Measurements from ENCODE around the gene THADA.

The THADA gene

DNA sequence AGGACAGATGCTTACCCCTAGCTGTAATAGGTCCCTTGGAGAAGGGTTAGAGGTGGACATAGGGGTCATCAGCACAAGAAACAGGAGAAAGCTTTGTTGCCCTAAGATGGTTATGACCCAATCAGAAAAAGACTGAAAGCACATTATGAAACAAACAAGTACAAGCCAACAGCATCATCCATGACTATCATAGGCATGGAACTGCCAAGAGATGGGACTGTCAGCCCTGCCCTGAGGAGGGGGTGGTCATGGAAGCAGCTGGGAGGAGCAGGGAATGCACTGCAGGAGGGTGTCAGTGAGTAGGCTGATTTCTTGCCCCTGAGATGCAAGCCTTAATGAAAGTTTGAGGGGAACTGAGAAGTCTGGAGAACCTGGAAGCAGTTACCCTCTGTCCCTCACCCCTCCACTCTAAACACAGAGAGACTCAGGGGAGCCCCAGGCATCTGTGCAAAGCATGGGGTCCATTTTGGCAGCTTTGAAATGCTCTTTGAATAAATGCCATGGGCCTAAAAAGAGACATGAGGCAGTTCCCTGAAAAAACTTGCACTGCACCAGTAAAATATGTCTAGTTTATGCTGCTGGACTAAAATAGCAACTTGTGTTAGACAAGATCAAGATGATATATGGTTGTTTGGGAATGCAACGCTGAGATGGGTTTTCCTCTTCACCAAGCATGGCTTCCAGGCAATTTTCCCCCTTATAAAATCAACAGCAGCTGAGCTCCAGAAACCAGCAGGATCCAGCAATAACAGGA, 246.8 kb downstream of the THADA start:
- no peaks in the 10 kb centered on the region for H4K20me1 ChIP-seq
- H3K27me3 ChIP-seq, result no peaks in the 10 kb centered on the region
- TF ChIP-seq Cebpa-rat (IDR thresholded peaks at IDR 0.05), result no peak
- H3K36me3 ChIP-seq, result peaks cover 0 to 8% (median under 1%) of the 10 kb centered on the region in 11 experiments; a peak in 5 of 22 replicates
- H3K4me1 ChIP-seq, result peaks cover 8 to 23% (median 11%) of the 10 kb centered on the region in 10 experiments; a peak in 15 of 20 replicates
- peaks cover 0 to 7% (median 0%) of the 10 kb centered on the region in 11 experiments; a peak in 2 of 22 replicates for H3K9me3 ChIP-seq (replicated peaks in 1 of 11)
- no peak overlapping the region for H3K4me2 ChIP-seq
- H3K9ac ChIP-seq, result no peak overlapping the region
- H3K4me3 ChIP-seq, result no peak overlapping the region
- H3K27ac ChIP-seq, result no peak overlapping the region

DNA sequence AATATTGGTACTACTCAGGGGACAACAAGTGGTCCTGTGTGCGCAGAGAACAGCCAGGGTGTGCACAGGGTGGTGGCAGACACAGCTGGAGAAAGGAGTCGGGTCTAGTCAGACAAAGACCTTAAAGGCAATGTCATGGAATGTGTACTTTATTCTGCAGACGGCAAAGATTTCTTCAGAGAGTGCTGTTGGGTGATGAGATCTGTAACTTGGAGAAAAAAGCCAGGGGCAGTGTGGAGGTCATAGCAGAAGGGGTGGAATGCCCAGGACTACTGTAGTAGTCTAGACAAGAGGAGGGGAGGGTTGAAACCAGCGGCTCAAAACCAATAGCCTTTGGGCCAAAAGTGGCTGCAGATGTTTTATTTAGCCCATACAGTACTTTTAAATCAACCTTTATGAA, 248.1 kb downstream of the THADA start:
- no peak for TF ChIP-seq Cebpa-rat (IDR thresholded peaks at IDR 0.05)
- no peak overlapping the region for H3K27ac ChIP-seq
- H3K4me1 ChIP-seq, result peaks cover 8 to 29% (median 11%) of the 10 kb centered on the region in 10 experiments; a peak in 15 of 20 replicates
- no peak overlapping the region for H3K9ac ChIP-seq
- H3K27me3 ChIP-seq, result no peaks in the 10 kb centered on the region
- no peak overlapping the region for H3K4me3 ChIP-seq
- H3K9me3 ChIP-seq (replicated peaks in 1 of 11), result no peaks in the 10 kb centered on the region
- H4K20me1 ChIP-seq, result no peaks in the 10 kb centered on the region
- H3K4me2 ChIP-seq, result no peak overlapping the region
- H3K36me3 ChIP-seq, result peaks cover 7 to 21% (median 13%) of the 10 kb centered on the region in 11 experiments; a peak in 17 of 22 replicates

DNA sequence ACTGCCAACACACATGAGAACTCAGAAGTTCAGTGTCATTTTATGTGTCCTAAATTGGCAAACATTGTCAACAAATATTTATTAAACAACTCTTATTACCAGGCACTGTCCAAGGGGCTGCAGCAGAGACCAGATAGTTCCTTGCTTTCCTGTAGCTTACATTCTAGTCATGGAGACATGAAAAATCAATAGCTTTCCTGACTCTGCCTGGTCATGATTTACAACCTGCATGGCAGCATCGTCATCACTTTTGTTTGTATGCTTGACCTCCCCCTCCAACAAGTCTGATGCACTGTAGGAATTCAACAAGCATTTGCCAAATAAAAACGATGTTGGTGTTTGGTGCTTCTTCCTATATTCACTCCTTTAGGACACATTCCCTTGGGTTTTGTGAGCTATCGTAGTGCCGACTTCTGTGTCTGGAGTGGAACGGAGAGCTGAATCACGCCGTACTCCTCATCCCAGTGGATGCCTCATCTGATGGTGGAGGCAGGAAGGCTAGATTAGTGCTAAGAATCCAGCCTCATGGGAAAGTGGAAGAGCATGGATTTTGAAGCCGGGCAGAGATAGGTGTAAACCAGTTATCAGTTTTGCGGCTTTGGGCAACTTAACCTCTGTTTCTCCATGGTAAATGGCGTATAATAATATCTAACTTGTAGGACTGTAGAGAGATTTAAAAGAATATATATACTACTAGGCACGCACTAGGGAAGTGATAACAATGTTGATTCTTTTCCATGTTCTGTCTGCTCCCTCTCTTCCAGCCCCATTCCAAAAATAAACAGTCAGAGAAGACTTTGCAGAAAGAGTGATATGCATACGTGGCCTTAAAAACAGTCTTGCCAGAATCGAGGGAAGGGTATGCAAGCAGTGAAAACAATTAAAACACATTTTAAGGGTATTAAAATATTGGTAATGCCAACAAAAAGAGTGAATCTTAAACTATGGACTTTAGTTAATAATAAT, 249.0 kb downstream of the THADA start:
- TF ChIP-seq Cebpa-rat (IDR thresholded peaks at IDR 0.05), result no peak
- peaks cover 8 to 27% (median 22%) of the 10 kb centered on the region in 11 experiments; a peak in 19 of 22 replicates for H3K36me3 ChIP-seq
- no peak overlapping the region for H3K4me3 ChIP-seq
- no peak overlapping the region for H3K27ac ChIP-seq
- no peaks in the 10 kb centered on the region for H3K9me3 ChIP-seq (replicated peaks in 1 of 11)
- no peak overlapping the region for H3K9ac ChIP-seq
- H4K20me1 ChIP-seq, result no peaks in the 10 kb centered on the region
- no peak overlapping the region for H3K4me2 ChIP-seq
- H3K4me1 ChIP-seq, result peaks cover 8 to 29% (median 11%) of the 10 kb centered on the region in 10 experiments; a peak in 15 of 20 replicates
- no peaks in the 10 kb centered on the region for H3K27me3 ChIP-seq

DNA sequence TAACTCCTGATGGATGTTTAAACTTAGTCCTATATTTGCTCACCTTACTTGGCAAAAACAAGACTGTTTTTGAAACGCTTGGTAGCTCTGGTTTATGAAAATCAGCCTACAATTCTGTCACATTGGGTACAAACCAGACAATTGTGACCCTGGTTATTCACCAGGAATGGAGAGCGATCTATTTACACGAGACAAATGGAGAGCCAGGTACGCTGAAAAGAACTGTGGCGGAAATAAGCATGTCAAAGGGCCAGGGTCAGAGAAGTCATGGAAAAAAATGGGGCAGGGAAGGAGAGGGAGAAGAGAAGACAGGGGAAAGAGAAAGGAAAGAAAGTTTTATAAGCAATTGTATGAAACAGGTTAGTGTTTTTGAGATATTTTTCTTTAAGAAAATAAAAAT, 250.0 kb downstream of the THADA start:
- H4K20me1 ChIP-seq, result no peaks in the 10 kb centered on the region
- peak overlapping the region in 3 of 11 experiments; percentile 10 to 55 (median 22); a peak in 2 of 22 replicates for H3K4me2 ChIP-seq
- H3K36me3 ChIP-seq, result peaks cover 8 to 37% (median 29%) of the 10 kb centered on the region in 11 experiments; a peak in 19 of 22 replicates
- no peaks in the 10 kb centered on the region for H3K27me3 ChIP-seq
- H3K4me3 ChIP-seq, result no peak overlapping the region
- H3K9ac ChIP-seq, result no peak overlapping the region
- no peak overlapping the region for H3K27ac ChIP-seq
- H3K4me1 ChIP-seq, result peaks cover 8 to 36% (median 11%) of the 10 kb centered on the region in 10 experiments; a peak in 15 of 20 replicates
- no peak for TF ChIP-seq Cebpa-rat (IDR thresholded peaks at IDR 0.05)
- H3K9me3 ChIP-seq (replicated peaks in 1 of 11), result no peaks in the 10 kb centered on the region

DNA sequence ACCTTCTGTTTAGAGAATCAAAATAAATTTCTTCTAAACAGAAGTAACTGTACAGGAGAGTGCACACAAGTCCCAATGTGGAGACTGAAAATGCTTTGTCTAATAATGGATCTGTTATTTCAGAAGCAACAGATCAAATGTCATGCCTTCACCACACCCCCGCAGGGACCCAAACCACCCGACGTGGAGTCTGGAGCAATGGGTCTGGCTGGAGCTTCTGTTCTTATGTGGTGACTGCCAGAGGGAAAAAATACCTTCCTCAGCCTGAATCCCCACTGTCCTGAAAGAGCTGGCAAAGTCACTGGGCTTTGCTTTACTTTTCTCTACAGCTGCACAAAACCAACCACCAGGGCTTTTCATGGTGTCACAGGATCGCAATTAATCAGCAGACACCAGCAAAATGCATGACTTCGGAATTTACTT, 250.4 kb downstream of the THADA start:
- Histone ChIP-seq H3K36me3 (peaks cover 8 to 38% (median 30%) of the 10 kb centered on the region in 11 experiments; a peak in 19 of 22 replicates), H3K9me3 (replicated peaks in 1 of 11) (no peaks in the 10 kb centered on the region), H3K4me2 (peak overlapping the region in 8 of 11 experiments; percentile 7 to 69 (median 30); a peak in 12 of 22 replicates), H3K27ac (no peak overlapping the region), H3K27me3 (no peaks in the 10 kb centered on the region), H4K20me1 (no peaks in the 10 kb centered on the region), H3K4me1 (peaks cover 8 to 40% (median 11%) of the 10 kb centered on the region in 10 experiments; a peak in 15 of 20 replicates), H3K9ac (no peak overlapping the region), H3K4me3 (no peak overlapping the region)
- no peak for TF ChIP-seq Cebpa-rat (IDR thresholded peaks at IDR 0.05)

DNA sequence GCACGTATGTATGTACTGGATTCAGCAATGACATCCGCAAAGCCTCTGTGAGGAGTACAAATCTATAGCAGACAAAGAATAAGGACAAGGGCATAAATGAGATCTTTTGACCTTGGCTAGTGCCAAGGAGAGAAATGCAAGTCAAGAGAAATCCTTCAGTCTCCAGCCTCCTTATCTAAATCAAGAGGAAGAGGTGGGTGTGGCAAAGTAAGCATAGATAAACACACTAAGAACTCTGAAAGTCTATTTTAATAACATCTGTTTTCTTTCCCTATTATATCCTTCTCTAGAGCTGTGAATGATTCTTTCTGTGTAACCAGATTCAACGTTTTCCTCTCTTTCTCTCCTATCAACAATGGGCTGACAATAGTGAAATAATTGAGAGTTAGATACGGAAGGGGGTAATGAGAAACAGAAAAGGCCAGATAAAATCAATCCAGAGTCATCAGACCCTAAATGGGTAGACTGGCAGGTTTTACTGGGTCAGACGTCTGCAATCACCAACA, 250.9 kb downstream of the THADA start:
- no peaks in the 10 kb centered on the region for H3K9me3 ChIP-seq (replicated peaks in 1 of 11)
- H3K4me1 ChIP-seq, result peaks cover 8 to 45% (median 11%) of the 10 kb centered on the region in 10 experiments; a peak in 15 of 20 replicates
- no peak overlapping the region for H3K27ac ChIP-seq
- H3K27me3 ChIP-seq, result no peaks in the 10 kb centered on the region
- no peak overlapping the region for H3K9ac ChIP-seq
- no peaks in the 10 kb centered on the region for H4K20me1 ChIP-seq
- no peak overlapping the region for H3K4me3 ChIP-seq
- H3K36me3 ChIP-seq, result peaks cover 8 to 40% (median 30%) of the 10 kb centered on the region in 11 experiments; a peak in 18 of 22 replicates
- TF ChIP-seq Cebpa-rat (IDR thresholded peaks at IDR 0.05), result no peak
- peak overlapping the region in 8 of 11 experiments; percentile 7 to 69 (median 30); a peak in 11 of 22 replicates for H3K4me2 ChIP-seq

DNA sequence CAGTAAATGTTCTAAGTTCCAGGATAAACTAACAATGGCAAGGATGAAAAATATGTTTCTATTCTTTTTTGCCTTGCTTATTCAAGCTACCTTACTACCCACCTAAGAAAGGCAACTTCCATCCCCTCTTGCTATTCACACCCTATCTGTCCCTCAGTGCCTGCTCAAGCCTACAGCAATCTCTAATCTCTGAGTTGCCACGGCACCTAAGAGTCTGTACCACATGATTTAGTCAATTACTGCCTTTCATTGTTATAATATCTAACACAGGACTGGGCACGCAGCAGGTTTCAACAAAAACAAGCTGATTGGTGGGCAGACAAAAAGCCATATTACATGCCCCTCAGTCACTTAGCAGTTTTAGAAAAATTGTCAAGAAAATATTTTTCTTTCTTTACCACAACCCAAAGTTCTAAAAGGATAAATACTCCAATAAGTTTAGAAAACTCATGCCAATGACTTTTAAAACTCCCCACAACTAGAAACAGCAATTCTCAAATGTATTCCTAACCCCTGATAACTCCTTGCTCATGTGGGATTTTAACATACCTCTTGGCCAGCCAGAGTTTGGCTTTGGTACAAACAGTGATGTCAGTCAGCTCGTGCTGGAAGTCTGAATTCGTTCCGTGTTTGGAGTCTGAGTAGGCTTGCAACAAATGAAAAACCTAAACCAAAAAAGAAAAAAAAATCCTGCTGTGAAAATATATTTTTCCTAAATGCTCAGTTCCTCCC, 252.1 kb downstream of the THADA start:
- Histone ChIP-seq H3K9me3 (replicated peaks in 1 of 11) (no peaks in the 10 kb centered on the region), H3K36me3 (peaks cover 8 to 44% (median 31%) of the 10 kb centered on the region in 11 experiments; a peak in 19 of 22 replicates), H3K27me3 (no peaks in the 10 kb centered on the region), H3K4me3 (no peak overlapping the region), H4K20me1 (no peaks in the 10 kb centered on the region), H3K4me1 (peaks cover 8 to 51% (median 11%) of the 10 kb centered on the region in 10 experiments; a peak in 15 of 20 replicates), H3K9ac (no peak overlapping the region), H3K27ac (no peak overlapping the region), H3K4me2 (no peak overlapping the region)
- TF ChIP-seq Cebpa-rat (IDR thresholded peaks at IDR 0.05), result no peak
